Measurements from ENCODE around the gene SCNN1A.

The SCNN1A gene

DNA sequence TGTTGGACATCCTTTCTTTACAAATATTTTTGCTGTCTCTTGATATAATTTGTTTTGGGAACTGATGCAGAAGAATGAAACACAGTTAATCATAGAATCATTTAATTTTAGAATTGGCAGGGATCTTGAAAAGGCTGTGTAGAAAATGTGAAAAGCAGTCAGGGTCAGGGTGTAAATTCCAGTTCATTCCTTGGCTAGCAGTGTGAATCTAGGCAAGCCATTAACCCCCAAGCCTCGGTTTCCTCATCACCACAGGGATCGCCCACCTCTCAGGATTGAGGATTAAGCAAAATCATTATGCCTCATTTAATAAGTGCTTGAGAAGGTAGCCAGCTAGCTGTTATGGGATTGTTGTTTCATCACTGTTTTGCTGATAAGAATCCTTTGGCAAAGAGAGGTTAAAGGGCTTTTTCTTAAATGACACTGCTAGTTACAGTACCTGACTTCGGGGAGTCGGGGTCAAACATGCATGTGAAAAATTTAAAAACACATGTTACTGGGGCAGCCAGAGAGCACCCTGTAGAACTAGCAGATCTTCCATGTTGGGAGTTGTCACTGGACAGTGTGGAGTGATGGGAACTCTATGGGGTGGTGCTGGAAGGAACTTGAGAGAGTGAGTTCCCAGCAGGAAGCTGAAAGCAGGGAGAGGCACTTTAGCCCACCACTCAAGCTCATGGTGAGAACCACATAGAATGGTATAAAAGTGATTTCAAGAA is 44.2 kb downstream of the SCNN1A start:
- no peak for DNase-seq

DNA sequence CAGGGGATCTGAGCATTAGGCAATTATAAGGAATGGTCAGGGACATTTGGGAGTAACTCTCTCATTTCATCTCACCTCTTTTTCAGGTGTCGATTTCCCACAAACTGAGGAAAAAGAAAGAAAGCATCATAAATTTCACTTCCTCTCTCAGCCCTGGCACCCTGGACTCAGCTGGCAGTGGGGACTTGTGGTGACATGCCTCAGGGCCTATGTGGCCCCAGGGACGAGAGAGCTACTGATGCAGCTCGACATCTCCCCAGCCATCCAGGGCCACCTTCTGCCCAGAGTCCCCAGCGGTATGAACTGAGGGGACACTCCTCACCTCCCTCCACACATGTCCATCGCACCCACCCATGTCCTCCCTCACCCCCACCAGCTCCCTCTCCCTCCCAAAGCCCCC is 45.2 kb downstream of the SCNN1A start:
- DNase-seq = no peak

DNA sequence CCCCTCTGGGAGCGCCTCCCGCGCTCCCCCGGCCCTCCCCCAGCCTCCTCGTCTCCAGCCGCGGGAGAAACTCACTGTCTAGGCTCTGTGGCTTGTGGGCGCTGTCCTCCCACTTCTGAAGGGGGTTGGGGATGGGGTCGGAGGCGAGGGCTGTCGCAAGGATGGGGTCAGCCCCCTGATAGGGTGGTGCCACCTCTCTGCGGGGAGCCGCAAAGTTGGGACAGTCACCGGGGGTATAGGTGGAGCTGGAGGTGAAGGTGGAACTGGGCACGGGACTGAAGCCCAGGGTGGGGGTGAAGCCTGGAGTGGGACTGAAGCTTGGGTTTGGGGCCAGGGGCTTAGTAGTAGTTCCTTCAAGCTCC is 45.7 kb downstream of the SCNN1A start:
- no peak for DNase-seq

DNA sequence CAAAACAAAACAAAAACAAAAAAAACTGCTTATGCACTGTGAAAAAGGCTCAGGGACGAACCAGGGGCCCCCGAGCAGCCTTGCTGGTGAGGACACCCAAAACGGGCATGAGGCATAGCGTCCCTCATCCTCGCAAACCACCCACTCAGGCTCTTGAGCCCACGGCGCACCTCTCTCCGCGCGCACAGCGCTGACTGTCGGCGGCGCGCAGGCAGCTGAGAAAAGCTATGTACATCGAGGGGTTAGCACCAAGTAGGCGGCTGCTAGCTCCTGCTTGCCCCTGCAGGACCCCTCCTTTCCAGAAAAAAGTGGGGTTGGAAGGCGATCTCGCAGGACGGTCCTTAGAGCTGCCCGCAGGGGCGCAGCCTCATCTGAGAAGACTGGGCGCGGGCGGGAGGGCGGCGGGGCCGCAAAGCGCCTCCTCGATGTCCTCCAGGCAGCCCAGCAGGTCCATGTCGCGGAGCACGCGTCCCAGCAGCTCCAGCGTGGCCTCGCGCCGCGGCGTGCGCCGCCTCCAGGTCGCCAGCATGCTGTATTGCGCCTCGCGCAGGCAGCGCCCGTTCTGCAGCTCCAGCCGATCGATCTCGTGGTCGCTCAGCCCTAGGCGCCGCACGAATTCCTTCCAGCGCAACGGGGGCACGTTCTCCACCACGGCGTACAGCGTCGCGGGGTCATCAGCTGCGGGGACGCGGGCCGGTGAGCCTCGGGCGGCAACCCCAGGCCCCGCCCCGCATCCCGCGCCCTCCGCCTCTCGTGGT is 46.2 kb downstream of the SCNN1A start:
- no peak for DNase-seq

DNA sequence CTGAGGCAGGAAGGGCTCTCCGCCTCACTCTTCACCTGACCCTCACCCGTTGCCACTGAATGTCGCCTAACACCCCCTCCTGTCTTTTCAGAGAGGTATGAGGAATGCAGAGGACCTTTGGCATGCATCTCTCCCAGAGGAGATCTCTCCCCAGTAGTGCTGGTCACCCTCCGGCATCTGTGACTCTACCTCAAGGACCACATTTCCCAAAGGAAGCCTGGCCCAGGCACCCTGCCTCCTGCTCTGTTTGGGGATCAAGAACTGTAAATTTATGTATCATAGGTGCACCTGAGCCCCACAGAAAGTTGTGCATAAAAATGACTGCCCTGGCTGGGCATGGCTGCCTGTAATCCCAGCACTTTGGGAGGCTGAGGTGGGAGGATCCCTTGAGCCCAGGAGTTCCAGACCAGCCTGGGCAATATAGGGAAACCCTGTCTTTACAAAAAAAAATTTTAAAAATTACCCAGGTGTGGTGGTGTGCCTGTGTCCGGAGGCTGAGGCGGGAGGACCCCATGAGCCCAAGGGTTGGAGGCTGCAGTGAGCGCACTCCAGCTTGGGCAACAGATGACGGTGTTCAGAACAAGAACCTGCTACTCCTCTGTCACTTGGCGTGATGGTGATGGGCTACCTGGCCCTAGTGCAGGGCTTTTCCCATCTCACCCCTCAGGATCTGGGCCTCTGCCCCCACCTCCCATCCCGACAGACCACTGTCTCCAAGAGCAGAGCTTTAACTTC is 47.2 kb downstream of the SCNN1A start:
- DNase-seq = no peak

DNA sequence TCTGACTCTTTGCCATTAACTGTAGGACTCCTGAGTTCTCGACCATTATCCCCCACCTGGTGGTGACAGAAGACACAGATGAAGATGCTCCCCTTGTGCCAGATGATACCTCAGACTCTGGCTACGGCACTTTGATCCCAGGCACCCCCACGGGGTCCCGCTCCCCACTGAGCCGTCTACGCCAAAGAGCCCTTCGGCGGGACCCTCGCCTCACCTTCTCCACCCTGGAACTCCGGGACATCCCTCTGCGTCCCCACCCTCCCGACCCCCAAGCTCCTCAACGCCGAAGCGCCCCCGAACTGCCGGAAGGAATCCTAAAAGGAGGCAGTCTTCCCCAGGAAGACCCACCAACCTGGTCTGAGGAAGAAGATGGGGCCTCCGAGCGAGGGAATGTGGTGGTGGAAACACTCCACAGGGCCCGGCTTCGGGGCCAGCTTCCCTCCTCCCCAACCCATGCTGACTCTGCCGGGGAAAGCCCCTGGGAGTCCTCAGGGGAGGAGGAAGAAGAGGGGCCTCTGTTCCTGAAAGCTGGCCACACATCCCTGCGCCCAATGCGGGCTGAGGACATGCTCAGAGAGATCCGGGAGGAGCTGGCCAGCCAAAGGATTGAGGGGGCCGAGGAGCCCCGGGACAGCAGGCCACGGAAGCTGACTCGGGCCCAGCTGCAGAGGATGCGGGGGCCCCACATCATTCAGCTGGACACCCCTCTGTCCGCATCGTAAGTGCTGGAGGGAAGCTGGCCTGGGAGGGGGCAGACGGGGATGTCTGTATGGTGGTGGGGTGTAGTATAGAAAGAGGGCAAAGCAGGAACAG is 47.9 kb downstream of the SCNN1A start:
- no peak for DNase-seq

DNA sequence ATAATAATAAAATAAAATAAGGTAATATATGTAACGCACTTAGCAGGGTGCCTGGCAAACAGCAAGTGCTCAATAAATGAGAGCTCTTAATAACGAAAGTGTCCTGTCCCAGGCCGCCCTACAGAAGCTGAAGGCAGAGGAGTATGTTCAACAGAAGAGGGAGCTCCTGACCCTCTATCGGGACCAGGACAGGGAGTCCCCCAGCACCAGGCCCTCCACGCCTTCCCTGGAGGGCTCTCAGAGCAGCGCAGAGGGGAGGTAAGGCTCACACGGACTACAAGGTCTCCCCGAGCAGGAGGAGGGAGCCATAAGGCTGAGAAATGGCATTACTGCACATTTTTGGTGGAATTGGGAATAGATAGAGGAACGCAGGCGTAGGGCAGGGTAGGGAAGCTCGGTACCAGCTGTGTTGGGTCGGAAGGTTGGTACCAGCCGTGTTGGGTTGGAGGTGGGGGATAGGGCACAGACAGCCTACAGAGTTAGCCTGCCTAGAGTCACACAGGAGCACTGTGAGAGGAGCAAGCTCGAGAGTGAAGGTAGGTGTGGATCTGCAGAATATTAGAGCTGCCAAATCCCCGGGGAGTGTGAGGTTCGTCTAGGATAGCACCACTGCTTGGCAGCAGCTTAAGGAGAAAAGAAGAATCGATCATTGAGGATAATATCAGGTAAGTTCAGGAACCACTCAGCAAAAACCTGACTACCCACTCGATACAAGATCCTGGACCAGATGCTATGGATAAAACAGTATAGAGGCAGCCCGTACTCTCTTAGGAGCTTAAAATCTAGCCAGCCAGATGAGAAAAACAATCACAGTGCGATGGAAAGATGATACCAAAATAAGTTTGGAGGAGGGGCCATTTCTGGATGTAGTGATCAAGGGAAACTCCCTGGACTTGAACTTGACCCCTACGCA is 48.8 kb downstream of the SCNN1A start:
- DNase-seq = peak in 1 of 2 donors; percentile 50

DNA sequence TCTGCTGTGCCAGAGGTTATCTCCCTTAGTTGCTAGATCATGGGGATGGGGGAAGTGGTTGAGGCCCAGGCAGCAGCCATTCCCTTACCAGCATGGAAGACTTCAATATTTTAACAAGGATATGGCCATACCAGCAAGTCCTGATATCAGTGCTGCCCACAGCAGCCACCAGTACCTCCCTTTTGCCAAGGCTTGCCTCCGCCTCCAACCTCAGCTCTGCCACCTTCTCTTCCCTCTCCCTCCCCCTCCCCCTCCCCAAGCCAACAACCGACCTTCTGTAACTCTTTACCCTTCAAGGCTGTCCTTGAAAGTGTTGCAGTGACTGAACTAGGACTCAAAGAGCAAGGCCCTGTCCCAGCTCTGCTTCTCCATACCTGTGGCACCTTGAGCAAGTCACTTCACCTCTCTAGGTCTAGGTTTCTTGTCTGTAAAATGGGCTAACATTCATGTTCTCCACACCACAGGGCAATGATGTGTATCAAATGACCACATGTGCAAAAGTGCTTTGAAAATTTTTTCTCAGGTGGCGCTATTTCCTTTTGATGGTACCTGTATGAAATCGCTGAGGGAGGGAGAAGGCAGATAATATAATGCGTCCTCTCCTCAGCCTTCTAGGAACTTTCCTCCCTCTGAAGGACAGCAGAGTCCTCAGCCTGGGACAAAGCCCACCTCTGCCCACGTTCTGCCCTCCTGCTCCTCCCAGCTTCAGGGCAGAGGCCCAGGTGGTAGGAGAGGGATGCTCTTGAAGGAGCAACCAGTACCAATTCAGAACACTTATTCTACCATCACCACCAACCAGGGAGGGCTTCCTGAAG is 50.2 kb downstream of the SCNN1A start:
- DNase-seq = no peak

DNA sequence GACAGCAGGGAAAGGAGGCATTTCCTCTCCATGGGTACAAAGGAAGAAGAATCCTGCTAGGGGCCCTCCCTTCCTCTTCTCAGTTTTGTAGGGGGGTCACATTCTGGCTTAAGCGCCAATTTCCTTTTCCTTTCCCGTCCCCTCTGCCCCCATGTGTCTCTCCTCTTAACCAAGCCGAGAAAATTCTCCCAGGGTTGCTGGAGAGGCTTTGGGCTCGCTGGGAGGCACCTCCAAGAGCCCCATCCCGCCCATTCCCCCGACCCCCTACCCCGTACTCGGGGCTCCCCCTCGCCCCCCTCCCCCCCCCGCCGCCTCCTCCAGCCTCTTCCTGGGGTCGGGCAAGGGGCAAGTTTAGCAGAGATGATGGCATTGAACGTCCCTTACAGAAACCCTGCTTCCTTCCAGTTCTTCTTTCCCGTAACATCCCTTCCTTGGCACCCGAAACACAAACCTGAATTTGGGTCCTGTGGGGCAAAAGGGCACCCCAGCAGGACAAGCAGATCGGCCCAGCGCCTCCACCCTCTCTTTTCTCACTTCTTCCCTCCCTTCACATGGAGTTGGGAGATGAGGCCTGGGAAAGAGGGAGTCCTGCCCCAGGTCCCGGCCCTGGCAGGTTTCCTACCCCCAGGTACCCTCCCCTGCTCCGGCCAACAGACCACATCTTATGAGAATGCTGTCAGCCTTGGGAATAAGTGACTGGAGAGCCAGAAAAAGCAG is 51.2 kb downstream of the SCNN1A start:
- no peak for DNase-seq

DNA sequence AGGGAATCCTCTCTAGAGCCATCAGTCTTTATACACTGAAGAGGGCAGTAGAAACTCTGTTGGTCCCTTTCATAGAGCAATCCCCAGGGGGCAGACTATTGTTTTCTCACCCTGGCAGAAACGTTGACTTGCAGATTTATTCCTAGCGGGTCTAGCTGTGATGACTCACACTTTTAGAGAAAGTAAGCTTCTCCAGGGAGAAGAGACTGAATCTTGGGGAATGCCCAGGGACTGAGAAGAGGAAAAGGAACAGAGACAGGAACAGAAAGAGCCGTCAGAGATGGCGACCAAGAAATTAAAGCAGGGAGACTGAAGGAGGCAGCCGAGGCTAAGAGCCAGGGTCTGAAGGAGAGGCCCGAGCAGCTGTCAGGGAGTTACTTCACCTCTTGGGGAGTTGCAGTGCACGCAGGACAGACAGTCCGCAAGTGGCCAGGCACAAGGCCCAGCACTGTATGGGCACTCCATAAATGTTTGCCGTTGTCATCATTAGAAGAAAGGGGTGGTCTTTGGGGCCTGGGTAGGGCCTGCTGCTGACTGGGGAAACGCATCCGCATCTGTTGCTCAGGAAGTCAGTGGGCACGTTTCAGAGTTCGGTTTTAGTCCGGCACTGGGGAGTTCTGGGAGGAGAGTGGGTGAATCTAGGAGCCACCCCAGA is 51.9 kb downstream of the SCNN1A start:
- DNase-seq = peak; percentile 90 to 93

DNA sequence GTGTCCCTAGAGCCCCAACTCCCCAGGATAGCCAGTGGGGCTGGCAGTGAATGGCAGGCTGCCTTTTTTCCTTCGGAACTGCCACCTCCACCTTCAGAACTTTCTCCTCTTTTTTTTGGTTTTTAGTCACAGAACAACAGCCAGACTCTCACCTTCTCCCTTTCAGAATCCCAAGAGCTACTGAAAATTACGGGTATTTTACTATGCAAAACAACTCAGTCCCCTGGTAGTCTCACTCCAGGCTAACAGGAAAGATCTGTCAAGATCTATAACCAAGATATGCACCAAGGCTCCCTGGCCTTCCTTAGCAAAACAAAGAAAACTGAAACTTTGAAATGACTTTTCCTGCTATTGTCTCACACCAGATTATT is 52.4 kb downstream of the SCNN1A start:
- no peak for DNase-seq

DNA sequence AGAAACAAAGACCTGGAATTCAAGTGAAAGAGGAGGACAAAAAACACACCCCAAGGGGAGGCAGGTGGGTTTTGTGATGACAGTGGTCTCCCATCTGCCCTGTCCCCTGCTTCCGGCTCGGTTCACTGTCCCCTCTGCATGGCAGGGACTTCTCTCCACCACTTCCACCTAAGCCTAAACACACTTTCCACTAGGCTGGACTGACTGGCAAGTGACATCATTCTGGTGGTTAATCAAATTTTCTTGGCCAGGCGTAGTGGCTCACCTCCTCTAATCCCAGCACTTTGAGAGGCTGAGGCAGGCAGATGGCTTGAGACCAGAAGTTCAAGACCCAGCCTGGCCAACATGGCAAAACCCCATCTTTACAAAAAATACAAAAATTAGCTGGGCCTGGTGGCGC is 53.0 kb downstream of the SCNN1A start:
- no peak for DNase-seq

DNA sequence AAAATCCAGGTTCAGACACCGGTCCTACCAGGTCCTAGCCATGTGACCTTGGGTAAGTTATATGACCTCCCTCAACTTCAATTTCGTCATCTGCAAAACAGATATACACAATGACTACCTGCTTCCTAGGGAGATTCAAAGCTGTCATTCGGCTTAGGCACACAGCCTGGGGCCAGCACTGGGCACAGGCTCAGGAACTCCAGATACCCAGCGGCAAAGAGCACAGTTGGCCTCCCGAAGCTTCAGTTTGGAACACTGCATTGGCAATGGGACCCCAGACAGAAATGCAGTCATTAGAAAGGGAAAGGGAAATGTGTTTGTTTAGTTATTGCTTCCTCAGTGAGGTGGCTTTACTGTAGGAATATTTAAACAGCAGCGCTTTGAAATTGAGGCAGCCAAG is 53.5 kb downstream of the SCNN1A start:
- no peak for DNase-seq

DNA sequence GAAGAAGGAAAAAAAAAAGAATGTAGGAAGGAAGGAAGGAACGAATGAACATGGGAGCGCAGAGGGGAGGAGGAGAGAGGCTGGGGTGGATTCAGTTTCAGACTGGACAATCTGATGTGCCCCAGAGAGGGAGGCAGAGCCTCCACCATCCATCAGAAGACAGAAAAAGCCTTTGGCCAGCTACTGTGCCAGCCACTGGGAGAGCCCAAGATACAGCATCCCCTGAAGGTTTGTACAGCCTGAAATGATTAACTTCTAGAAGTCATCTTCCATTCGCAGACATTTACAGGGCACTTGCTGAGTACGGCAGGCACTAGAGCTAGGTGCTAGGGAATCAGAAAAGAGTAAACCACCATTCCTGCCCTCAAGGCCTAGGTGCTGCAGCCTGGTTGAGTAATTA is 55.9 kb downstream of the SCNN1A start:
- no peak for DNase-seq

DNA sequence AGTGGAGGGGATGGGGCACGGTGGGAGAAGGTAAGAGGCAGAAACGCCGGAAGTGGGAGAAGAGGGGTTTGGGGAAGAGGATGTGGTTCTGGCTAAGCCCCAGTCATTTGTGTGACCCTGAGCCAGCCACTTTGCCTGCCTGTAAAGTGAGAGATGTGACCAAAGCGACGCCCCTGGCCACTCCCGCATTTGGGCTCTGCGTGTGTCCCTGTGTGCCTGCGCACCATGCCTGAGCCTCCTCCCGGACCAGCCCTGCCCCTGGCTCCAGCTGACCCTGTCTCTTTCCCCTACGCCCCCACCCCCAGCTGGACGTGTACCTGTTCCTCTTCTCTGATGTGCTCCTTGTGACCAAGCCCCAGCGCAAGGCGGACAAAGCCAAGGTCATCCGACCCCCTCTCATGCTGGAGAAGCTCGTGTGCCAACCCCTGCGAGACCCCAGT is 56.9 kb downstream of the SCNN1A start:
- no peak for DNase-seq

DNA sequence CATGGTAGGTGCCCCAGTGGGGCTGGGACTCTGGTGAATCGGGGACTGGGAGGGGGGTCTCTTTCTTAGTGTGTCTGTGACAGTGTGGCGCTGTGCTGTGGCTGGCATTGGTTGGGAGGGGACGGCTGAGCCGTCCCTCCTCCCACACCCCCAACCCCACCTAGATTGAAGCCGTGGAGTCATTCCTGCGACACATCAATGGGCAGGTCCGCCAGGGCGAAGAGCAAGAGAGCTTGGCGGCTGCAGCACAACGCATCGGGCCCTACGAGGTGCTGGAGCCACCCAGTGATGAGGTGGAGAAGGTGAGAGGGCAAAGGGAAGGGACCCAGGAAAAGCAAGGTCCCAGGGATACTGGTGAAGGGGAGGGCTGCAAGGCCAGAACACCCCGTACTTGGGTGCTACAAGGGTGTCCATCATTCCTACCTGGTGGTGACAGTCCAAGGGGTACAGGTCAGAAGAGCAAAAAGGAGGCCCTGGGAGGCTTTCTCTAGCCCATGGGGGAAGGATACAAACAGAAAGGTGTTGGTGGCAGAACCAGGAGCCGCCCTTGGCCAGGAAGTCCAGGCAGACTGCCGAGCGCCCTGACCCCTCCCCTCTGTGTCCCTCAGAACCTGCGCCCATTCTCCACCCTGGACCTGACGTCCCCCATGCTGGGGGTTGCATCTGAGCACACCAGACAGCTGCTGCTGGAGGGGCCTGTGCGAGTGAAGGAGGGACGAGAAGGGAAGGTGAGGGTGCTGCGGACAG is 57.5 kb downstream of the SCNN1A start:
- no peak for DNase-seq

DNA sequence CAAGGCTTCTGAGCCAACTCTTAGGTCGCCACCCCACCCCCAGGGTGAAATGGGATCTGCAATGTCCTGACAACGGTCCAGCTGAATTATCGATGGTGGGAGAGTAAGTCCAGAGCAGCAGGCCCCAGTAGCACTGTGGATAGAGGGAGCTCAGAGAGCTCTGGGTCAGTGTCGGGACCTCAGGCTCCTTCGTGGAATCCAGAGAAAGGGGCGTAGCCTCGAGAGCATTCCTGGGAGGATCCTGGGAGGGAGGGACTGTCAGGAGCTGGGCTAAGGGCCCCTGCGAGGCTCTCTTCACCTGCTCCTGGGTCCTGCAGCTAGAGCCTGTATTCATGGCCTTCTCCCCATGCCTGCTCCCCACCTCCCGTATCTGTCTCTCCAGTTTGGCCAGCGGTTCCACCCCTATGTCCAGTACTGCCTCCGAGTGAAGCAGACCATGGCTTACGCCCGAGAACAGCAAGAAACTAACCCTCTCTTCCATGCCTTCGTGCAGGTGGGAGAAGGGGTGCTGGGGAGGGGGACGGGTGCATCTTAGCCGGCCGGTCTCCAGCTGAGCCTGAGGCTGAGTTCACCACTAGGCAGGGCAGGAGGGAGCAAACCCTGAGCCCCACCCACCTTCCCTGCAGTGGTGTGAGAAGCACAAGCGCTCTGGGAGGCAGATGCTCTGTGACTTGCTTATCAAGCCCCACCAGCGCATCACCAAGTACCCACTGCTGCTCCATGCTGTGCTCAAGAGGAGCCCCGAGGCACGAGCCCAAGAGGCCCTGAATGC is 58.3 kb downstream of the SCNN1A start:
- no peak for DNase-seq

All from inflammatory macrophage treated with lipopolysaccharide for 1 hour (primary cell).